GM19438 (cell line): ENCODE results near the gene MRPS21.

ENCODE experiments used
- ATAC-seq: cut with Tn5 transposase; IDR thresholded peaks from one replicate; pipeline ENCODE4 v1.9.1; 2021; ENCODE audit warnings: low read depth; ENCODE audit not compliant: unreplicated experiment

The MRPS21 gene

GRCh38 chr1:150293433-150294253 lies at the start of gene MRPS21:
MRPS21 (plus strand) TSS chr1:150293861; CDS start chr1:150294367, 506 bp downstream.
- ATAC-seq, result peak; percentile 91

DNA sequence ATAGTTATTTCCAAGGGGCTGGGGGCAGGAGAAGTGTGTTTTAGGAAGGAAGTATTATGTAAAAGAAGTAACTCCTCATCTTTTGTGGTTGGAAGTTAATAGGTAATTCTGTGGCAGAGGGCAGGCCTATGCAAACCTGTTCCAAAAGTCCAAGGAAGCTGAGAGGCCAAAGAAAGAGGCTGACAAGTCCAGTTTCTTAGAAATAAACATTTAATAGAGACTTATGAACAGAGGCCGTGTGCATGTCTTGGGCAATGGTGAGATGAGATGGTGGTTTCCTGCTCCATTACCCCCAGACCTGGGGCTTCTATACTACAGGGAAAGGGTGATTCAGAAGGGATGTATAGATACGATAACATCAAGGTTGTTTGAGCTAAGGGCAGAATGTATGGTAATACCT lies 43.7 kb upstream of the MRPS21 start:
- ATAC-seq, result no peak

DNA sequence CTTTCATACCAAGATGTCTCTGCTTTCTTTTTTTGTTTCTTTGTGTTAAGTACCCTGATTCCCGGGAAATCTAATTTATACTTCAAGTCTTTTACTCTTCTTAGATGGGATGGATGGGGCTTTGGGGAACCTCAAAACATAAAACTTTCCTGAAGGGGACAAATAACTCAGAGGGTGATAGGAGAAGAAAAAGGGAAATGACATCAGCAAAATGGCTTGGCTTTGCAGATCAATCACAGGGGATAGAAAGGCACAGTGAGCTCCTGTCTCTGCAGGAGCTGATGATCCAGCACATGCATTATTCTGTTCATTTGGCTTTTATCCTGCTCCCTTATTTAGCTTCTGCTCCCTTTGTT lies 37.5 kb upstream of the MRPS21 start:
- ATAC-seq, result no peak

DNA sequence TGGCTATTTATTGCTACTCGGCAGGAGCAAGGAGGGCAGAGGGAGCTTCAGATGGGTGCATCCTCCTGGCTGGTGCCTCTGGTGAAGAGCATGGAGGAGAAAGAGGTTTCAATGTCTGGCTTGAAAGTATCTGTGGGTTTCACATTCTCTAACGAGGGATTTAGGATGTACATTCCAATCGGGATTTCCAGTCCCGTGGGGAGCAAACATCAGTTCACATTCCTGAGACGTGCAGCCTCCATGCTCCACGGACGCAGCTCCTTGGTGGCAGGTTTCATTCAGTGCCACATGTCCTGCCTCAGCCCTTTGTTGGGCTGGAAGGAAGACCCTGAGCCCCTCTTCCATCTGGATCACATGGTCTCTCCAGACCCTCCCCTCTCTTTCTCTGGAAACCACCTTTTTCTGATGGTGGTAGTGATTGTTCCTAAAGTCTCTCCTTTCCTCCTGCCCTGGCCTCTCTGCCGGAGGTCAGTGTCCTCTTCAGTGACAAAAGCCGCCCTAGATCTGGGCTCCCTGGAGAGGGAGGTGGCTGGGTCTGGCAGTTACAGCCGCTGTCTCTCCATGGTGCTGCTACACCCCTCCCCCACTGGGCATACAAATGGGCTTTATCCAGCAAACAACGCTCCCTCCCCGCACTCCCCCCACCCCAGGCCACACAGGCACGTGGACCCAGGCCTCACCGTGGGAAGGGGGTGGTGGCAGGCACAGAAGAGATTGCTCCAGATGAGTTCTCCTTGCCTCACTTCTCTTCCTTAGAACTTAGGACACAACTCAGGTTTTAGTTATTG lies 36.9 kb upstream of the MRPS21 start:
- ATAC-seq, result no peak

- no peak for ATAC-seq
Observed at GRCh38 chr1:150257624-150258585, 35.8 kb upstream of the MRPS21 start, which contains the start of gene CA14. CA14 (plus strand) TSS chr1:150257774; CDS start chr1:150258129, 355 bp downstream.

- no peak for ATAC-seq
Observed at GRCh38 chr1:150259217-150259616, 34.4 kb upstream of the MRPS21 start.

GRCh38 chr1:150259758-150260669 lies 33.6 kb upstream of the MRPS21 start:
- no peak for ATAC-seq

DNA sequence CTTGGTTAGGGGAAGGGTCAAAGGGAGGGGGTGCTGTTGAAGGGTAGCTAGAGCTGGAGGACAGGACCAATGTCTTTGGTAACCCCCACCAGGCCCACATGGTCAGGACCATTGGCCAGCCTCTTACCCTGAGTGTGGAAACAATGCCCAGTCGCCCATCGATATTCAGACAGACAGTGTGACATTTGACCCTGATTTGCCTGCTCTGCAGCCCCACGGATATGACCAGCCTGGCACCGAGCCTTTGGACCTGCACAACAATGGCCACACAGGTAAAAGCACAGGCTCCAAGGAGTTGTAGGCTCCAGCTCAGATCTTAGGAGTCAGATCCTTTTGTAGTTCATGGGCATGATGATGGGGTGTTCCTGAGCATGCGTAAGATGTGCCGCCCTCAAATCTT lies 32.3 kb upstream of the MRPS21 start:
- ATAC-seq, result no peak

DNA sequence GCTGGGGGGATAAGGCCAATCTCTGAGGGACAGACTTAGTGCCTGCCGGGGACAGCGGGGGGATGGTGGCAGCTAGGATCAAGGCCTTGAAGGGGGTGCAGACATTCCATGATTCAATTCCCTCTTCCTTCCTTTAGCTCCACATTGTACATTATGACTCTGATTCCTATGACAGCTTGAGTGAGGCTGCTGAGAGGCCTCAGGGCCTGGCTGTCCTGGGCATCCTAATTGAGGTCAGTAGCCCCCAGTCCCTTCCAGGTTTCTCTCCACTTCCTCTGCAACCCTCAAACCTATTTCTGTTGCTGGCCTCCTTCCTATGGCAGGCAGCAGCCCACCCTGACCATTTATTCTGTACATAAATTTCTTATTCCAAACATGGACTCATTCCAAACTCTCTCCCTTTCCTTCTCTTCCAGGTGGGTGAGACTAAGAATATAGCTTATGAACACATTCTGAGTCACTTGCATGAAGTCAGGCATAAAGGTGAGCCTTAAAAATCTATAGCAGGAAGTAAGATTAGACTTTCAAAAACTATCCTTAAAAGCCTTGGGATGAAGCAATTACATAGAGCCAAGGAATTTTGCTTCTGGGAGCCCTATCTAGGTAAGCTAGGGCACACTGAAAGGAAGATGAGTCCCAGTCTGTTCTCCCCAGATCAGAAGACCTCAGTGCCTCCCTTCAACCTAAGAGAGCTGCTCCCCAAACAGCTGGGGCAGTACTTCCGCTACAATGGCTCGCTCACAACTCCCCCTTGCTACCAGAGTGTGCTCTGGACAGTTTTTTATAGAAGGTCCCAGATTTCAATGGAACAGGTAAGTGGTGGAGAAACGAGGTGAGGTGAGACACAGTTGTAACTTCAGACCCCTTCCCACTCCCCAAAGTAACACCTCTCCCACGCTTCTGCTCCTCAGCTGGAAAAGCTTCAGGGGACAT lies 31.0 kb upstream of the MRPS21 start:
- ATAC-seq, result no peak

- no peak for ATAC-seq
Observed at GRCh38 chr1:150263549-150263948, 30.1 kb upstream of the MRPS21 start.

- no peak for ATAC-seq
Observed at GRCh38 chr1:150267896-150268295, 25.8 kb upstream of the MRPS21 start.

DNA sequence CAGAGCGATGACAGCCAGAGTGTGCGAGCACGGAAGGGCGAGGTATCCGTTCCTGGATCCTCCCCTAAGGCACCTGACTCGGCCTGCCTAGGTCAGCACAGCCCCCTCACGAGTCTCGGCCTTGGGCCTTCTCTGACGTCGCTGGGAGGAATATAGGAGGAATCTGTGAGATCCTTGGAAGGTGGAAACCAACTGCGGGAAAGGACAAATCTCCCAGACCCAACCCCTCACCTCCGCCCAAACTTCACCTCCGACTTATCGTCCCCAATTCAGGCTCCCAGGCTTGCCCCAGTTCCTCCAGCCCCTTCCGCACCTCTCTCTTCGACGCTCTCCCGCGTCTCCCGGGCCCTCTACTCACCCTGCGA lies 25.3 kb upstream of the MRPS21 start:
- peak; percentile 18 for ATAC-seq

- ATAC-seq, result peak; percentile 78
Observed at GRCh38 chr1:150268705-150269403, 24.8 kb upstream of the MRPS21 start, which contains the start of gene APH1A. APH1A (minus strand) TSS chr1:150269016; CDS start chr1:150268810, 206 bp downstream.

- no peak for ATAC-seq
Observed at GRCh38 chr1:150269451-150269850, 24.2 kb upstream of the MRPS21 start.

DNA sequence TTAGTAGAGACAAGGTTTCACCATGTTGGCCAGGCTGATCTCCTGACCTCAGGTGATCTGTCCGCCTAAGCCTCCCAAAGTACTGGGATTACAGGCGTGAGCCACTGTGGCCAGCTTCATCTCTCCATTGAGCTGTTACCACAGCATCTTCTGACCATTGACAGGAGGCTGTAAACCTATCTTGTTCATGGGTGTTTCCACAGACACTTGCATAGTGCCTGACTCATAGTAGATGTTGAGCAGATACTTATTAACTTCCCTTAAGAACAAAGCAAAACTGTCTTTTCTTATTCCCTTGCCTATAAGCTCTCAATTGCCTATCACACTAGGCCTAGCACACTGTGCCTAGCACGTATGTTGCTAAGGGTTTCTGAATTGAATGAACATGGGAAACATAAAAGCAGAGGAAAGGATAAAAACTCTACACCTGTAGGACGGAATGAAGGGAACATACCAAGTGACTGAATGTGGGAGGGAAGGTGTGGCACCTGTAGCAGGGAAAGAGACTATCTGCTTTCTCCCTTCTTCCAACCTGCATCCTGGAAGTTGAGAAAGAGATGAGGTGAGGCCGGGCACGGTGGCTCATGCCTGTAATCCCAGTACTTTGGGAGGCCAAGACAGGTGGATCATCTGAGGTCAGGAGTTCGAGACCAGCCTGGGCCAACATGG lies 22.2 kb upstream of the MRPS21 start:
- ATAC-seq, result no peak

DNA sequence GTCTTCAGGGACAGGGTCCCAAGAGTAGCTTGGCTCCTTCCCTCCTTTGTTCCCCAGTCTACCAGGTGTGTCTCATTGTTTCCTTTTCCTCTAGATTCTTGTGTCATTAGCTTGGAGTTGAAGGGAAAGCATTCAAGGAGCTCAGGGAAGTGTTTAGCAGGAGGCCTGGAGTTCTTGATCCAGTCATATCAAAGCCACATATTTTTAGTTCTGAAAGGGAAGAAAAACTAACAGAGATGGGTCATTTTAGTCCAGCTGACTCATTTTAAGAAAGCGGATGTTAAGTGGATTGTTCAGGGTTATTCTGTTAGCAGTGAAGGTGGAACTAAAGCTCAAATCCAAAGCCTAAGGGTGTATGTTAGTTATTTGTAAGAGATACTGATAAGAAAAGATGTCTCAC lies 20.4 kb upstream of the MRPS21 start:
- ATAC-seq, result no peak

GRCh38 chr1:150280138-150280707 lies 13.4 kb upstream of the MRPS21 start:
- no peak for ATAC-seq
